K562 (cell line): ENCODE measurements around the gene LCN15. TPM values are rescaled to one million over a fixed set of nuclear protein-coding genes. Genes with fewer than 3 reads are reported as not detected.
A peak's percentile ranks its signal among the peaks of the same experiment; 100 is the strongest.

ENCODE experiments used
- ATAC-seq: fragments of 200-7000 bp; cut with Tn5 transposase; 3 replicates; pipeline ENCODE4 v1.9.1; 2020; ENCODE audit warnings: moderate library complexity
- BruUV-seq: library from RNA; stranded (reverse); fragments of 400-500 nt; replicated peaks from 2 replicates; lab custom pipeline; 2021; lab: Mats Ljungman, UMichigan
- CTCF ChIA-PET: fragments of 300-600 bp; formaldehyde crosslinking; extraction: SDS; loops from one replicate; lab custom pipeline; 2021; ENCODE audit warnings: low intra/inter-chr PET ratio; lab: Yijun Ruan, JAX
- POLR2A ChIA-PET: fragments of 300-600, 350-650 bp; sonication (Branson Sonifier 250); formaldehyde crosslinking; extraction: SDS; loops from one replicate; lab custom pipeline; 2021; ENCODE audit warnings: antibody characterized with exemption, inconsistent platforms; lab: Yijun Ruan, JAX
- DNase-seq, 4 experiments: peaks; one replicate each; pipeline versions ENCODE4 v3.0.0 to v3.0.0-alpha.2; 2011 to 2018; ENCODE audit warnings: low spot score in 3 of 4, mixed read lengths in 3 of 4; ENCODE audit errors: extremely low read depth in 1 of 4
- FAIRE-seq: peaks from 2 replicates; lab custom pipeline; 2011; peaks lifted over from hg19 to GRCh38; lab: Jason Lieb, UNC
- H2AFZ ChIP-seq: 2 replicates; pipeline ENCODE4 v1.6.0; 2011; ENCODE audit warnings: low read depth, low read length, control low read depth, inconsistent platforms
- H3K27ac ChIP-seq: fragments of 200-600 bp; 3 replicates; pipeline ENCODE4 v1.8.0; 2011; ENCODE audit warnings: low read depth, mild to moderate bottlenecking, control low read depth, inconsistent platforms, low read length, moderate library complexity, mixed read lengths; ENCODE audit errors: extremely low read depth
- H3K27me3 ChIP-seq, 2 experiments: fragments of 300-600 bp in 1 of 2; 2 replicates in 1 of 2; 3 replicates in 1 of 2; pipeline versions ENCODE4 v1.6.0 to v1.8.0; 2011; ENCODE audit warnings: inconsistent platforms in 2 of 2, low read length in 2 of 2, mild to moderate bottlenecking in 1 of 2, mixed read lengths in 1 of 2, moderate library complexity in 1 of 2; ENCODE audit not compliant: control insufficient read depth in 2 of 2, insufficient read depth in 2 of 2
- H3K36me3 ChIP-seq: fragments of 300-600 bp; 3 replicates; pipeline ENCODE4 v1.8.0; 2011; ENCODE audit warnings: mild to moderate bottlenecking, low read length, inconsistent platforms; ENCODE audit not compliant: control insufficient read depth, insufficient read depth
- H3K4me1 ChIP-seq, 2 experiments: fragments of 200-600 bp in 1 of 2; replicated peaks in 1 of 2; 2 replicates in 1 of 2; 3 replicates in 1 of 2; pipeline versions ENCODE4 v1.5.1 to v1.8.0; 2011; ENCODE audit warnings: inconsistent platforms in 2 of 2, low read length in 2 of 2, mild to moderate bottlenecking in 1 of 2, mixed read lengths in 1 of 2, moderate library complexity in 1 of 2; ENCODE audit not compliant: control insufficient read depth in 2 of 2, insufficient read depth in 2 of 2
- H3K4me2 ChIP-seq: 2 replicates; pipeline ENCODE4 v1.6.1; 2011; ENCODE audit warnings: low read length, control low read depth, inconsistent platforms, mixed read lengths; ENCODE audit not compliant: insufficient read depth
- H3K4me3 ChIP-seq: fragments of 200-600 bp; sonication (generic), shearing (Covaris generic); 2 replicates; pipeline ENCODE4 v1.5.1; 2016; ENCODE audit warnings: control low read depth, inconsistent platforms
- H3K79me2 ChIP-seq: fragments of 200-600 bp; 3 replicates; pipeline ENCODE4 v1.8.0; 2011; ENCODE audit warnings: low read length, inconsistent platforms; ENCODE audit not compliant: control insufficient read depth, insufficient read depth
- H3K9ac ChIP-seq, 2 experiments: 2 replicates each; pipeline versions ENCODE4 v1.6.0 to v1.6.1; 2011; ENCODE audit warnings: low read depth in 2 of 2, low read length in 2 of 2, control low read depth in 1 of 2, inconsistent platforms in 1 of 2, mild to moderate bottlenecking in 1 of 2, mixed read lengths in 1 of 2; ENCODE audit not compliant: insufficient read depth in 1 of 2
- H3K9me1 ChIP-seq: one replicate; pipeline ENCODE4 v1.6.0; 2011; ENCODE audit warnings: inconsistent platforms, mild to moderate bottlenecking, low read length, moderate library complexity; ENCODE audit not compliant: control insufficient read depth, insufficient read depth
- H3K9me3 ChIP-seq: replicated peaks from 2 replicates; pipeline ENCODE4 v1.5.1; 2011; ENCODE audit warnings: low read depth, low read length, inconsistent platforms; ENCODE audit not compliant: control insufficient read depth, insufficient read depth
- H4K20me1 ChIP-seq: replicated peaks from 2 replicates; pipeline ENCODE4 v1.6.1; 2011; ENCODE audit warnings: low read length, inconsistent platforms, mixed read lengths; ENCODE audit not compliant: control insufficient read depth, insufficient read depth
- ARID3A ChIP-seq: IDR thresholded peaks from 2 replicates; pipeline ENCODE4 v1.6.1; 2012; ENCODE audit warnings: low read depth, low read length, improper control_type of control experiment, borderline replicate concordance
- ATF6 ChIP-seq: sonication (generic); formaldehyde crosslinking; IDR thresholded peaks from 2 replicates; pipeline ENCODE4 v1.4.0; 2020; ENCODE audit warnings: mild to moderate bottlenecking, missing genetic modification reagents
- CREM ChIP-seq: IDR thresholded peaks from 2 replicates; pipeline ENCODE4 v1.6.1; 2014; ENCODE audit warnings: antibody characterized with exemption, low read depth
- CTCF ChIP-seq, 3 experiments: IDR thresholded peaks in 2 of 3; conservative IDR thresholded peaks in 1 of 3; 2 replicates each; pipeline ENCODE4 v1.5.1; 2011 to 2012; ENCODE audit warnings: low read length in 3 of 3, mild to moderate bottlenecking in 3 of 3, control low read depth in 2 of 3, improper control_type of control experiment in 1 of 3, inconsistent platforms in 1 of 3, low read depth in 1 of 3, mixed read lengths in 1 of 3, moderate library complexity in 1 of 3; ENCODE audit not compliant: insufficient read depth in 2 of 3
- HEY1 ChIP-seq: fragments of 250-450 bp; sonication (Bioruptor Pico); IDR thresholded peaks from 2 replicates; pipeline ENCODE4 v1.5.0; 2020; ENCODE audit warnings: mild to moderate bottlenecking, moderate library complexity, borderline replicate concordance
- PHF8 ChIP-seq: fragments of 200-600 bp; sonication (generic); IDR thresholded peaks from 2 replicates; pipeline ENCODE4 v1.6.1; 2012; ENCODE audit warnings: mixed run types, mild to moderate bottlenecking, inconsistent platforms, low read length, moderate library complexity, borderline replicate concordance
- PML ChIP-seq: IDR thresholded peaks from 2 replicates; pipeline ENCODE4 v1.6.1; 2012; ENCODE audit warnings: low read length, inconsistent platforms
- RBFOX2 ChIP-seq: fragments of 200-400 bp; formaldehyde crosslinking; IDR thresholded peaks from 2 replicates; pipeline ENCODE4 v1.6.1; 2017; ENCODE audit warnings: low read depth, mild to moderate bottlenecking, low read length, moderate library complexity
- RFX1 ChIP-seq: fragments of 450-650 bp; IDR thresholded peaks from 2 replicates; pipeline ENCODE4 v1.6.1; 2016; ENCODE audit warnings: mild to moderate bottlenecking, moderate library complexity
- SUPT5H ChIP-seq: fragments of 450-650 bp; IDR thresholded peaks from 2 replicates; pipeline ENCODE4 v1.6.1; 2016
- TARDBP ChIP-seq: fragments of 450-650 bp; IDR thresholded peaks from 2 replicates; pipeline ENCODE4 v1.6.1; 2016
- TCF7L2 ChIP-seq: fragments of 150-350 bp; IDR thresholded peaks from 2 replicates; pipeline ENCODE4 v1.6.1; 2016; ENCODE audit warnings: low read depth, mild to moderate bottlenecking, low read length, moderate library complexity
- THRAP3 ChIP-seq: fragments of 450-650 bp; IDR thresholded peaks from 2 replicates; pipeline ENCODE4 v1.6.1; 2016; ENCODE audit warnings: mild to moderate bottlenecking, inconsistent platforms, borderline replicate concordance
- ZC3H4 ChIP-seq: sonication (generic); formaldehyde crosslinking; IDR thresholded peaks from 2 replicates; pipeline ENCODE4 v1.9.0; 2021; ENCODE audit warnings: missing genetic modification reagents, borderline replicate concordance
- ZFX ChIP-seq: sonication (generic); formaldehyde crosslinking; IDR thresholded peaks from 2 replicates; pipeline ENCODE4 v1.8.0; 2022; ENCODE audit warnings: mild to moderate bottlenecking, missing genetic modification reagents, moderate library complexity
- ZNF184 ChIP-seq: sonication (generic); formaldehyde crosslinking; IDR thresholded peaks from 2 replicates; pipeline ENCODE4 v1.5.0; 2020; ENCODE audit warnings: missing genetic modification reagents
- ZNF282 ChIP-seq: sonication (generic); formaldehyde crosslinking; IDR thresholded peaks from 2 replicates; pipeline ENCODE4 v1.8.1; 2023; ENCODE audit warnings: missing genetic modification reagents
- ZNF354B ChIP-seq: fragments of 250-450 bp; sonication (Bioruptor Pico); IDR thresholded peaks from 2 replicates; pipeline ENCODE4 v1.4.0; 2020
- WGBS: fragments of 100-300 bp; shearing (Covaris generic); methylation state at CpG from one replicate; pipeline ENCODE4 v1.1.6; 2016; ENCODE audit warnings: low coverage, mixed read lengths; ENCODE audit not compliant: insufficient coverage; ENCODE audit errors: missing lambda C conversion rate; 5-methylcytosine and 5-hydroxymethylcytosine counted together
- in situ Hi-C: fragments of 300-500 bp; cut with MboI; formaldehyde crosslinking; loops from 4 replicates; pipeline ENCODE4 v1.15.0; 2018; ENCODE audit warnings: inconsistent platforms, mixed read lengths
- intact Hi-C: fragments of 100-400 bp; cut with micrococcal nuclease; formaldehyde crosslinking; loops from 2 replicates; pipeline ENCODE4 v1.14.2; 2022
- polyA plus RNA-seq, 8 experiments: library from polyadenylated mRNA; depleted of rRNA in 4 of 8; stranded (reverse) in 5 of 8; unstranded in 3 of 8; fragments of >200 nt; fragmentation: Nextera tagmentation in 2 of 8; fragmentation: Illumina TruSeq in 1 of 8; extraction: Ambion mirVana in 2 of 8; extraction: Trizol in 1 of 8; gene quantifications; 2 replicates each; pipeline versions ENCODE4 v1.2.1 to v1.2.3, GENCODE V29; 2011 to 2014; ENCODE audit warnings: inconsistent platforms in 1 of 8, missing spikeins in 1 of 8
- total RNA-seq, 7 experiments: library from RNA; depleted of rRNA in 6 of 7; stranded (reverse); fragments of >200 nt in 6 of 7; fragmentation: Illumina TruSeq in 2 of 7; extraction: Trizol in 2 of 7; gene quantifications; 2 replicates each; pipeline versions ENCODE4 v1.2.1 to v1.2.3, GENCODE V29; 2011 to 2021; ENCODE audit warnings: low replicate concordance in 1 of 7

Gene LCN15
- total and polyA plus RNA-seq, 9 of the 15 experiments (the other 6 are each of a cell fraction or from before 2014, with no cell fraction given) = 0.66 TPM; not detected in 8

- ChIA-PET POLR2A (interaction anchor here (0.5 to 1.5 kb wide), 3 partner anchors 15 to 70 kb away, joined by 3 to 4 read pairs (median 4); no protein-coding TSS in a partner anchor), CTCF (interaction anchor here (0.7 kb wide), 1 partner anchor 21 kb away, joined by 3 read pairs; no protein-coding TSS in a partner anchor)
- Histone ChIP-seq H3K27ac (no peak overlapping the region), H3K4me2 (peak overlapping the region; percentile 74), H3K79me2 (no peaks in the 10 kb centered on the region), H3K27me3 (peaks cover 0 to 4% of the 10 kb centered on the region in 2 experiments; a peak in 1 of 5 replicates), H3K4me1 (peaks cover 15 to 74% of the 10 kb centered on the region in 2 experiments; a peak in 4 of 5 replicates), H3K36me3 (no peaks in the 10 kb centered on the region), H3K4me3 (peak overlapping the region; percentile 30), H3K9me3 (no peaks in the 10 kb centered on the region), H4K20me1 (no peaks in the 10 kb centered on the region), H3K9ac (peak overlapping the region in 1 of 2 experiments; percentile 88; a peak in 2 of 4 replicates), H3K9me1 (no peaks in the 10 kb centered on the region), H2AFZ (peak overlapping the region; percentile 96)
- intact Hi-C loops = no loop called here
- in situ Hi-C loops = no loop called here
- WGBS = 17% methylated on average over 19 of the region's 37 CpGs
- ATAC-seq (peak; percentile 84), FAIRE-seq (no peak), DNase-seq (peak; percentile 91 to 97 (median 96))
- BruUV-seq = no TSS peak
- no peak for TF ChIP-seq ZNF282 (CRISPR knock-in tag)
- peak; percentile 18; the same call in 1 of the 2 replicates for TF ChIP-seq CREM
- no peak for TF ChIP-seq ARID3A
- TF ChIP-seq RFX1 = no peak
- TF ChIP-seq THRAP3 = no peak
- TF ChIP-seq ZNF354B (CRISPR knock-in tag) = no peak
- TF ChIP-seq PHF8 = peak; percentile 51; the same call in 1 of the 2 replicates
- TF ChIP-seq ZNF184 (CRISPR knock-in tag) = no peak
- no peak for TF ChIP-seq PML
- no peak for TF ChIP-seq ZC3H4 (CRISPR knock-in tag)
- TF ChIP-seq TCF7L2 = no peak
- TF ChIP-seq ATF6 (CRISPR knock-in tag) = no peak
- no peak for TF ChIP-seq HEY1 (CRISPR knock-in tag)
- TF ChIP-seq TARDBP = no peak
- TF ChIP-seq SUPT5H = peak; percentile 59; the same call in 1 of the 2 replicates
- peak; percentile 41; the same call in 1 of the 2 replicates for TF ChIP-seq ZFX
- TF ChIP-seq CTCF (IDR thresholded peaks at IDR 0.05 in 2 of 3, conservative IDR thresholded peaks at IDR 0.05 in 1 of 3; ENCODE audit: insufficient read depth in 2 of 3, low read depth in 1 of 3, low read length in 3 of 3) = peak; percentile 11 to 39 (median 32); a peak in 4 of 6 replicates
- TF ChIP-seq RBFOX2 = peak; percentile 63
Measured at GRCh38 chr9:136762915-136763648, 1.2 kb downstream of the LCN15 start.
